ENCODE measurements around the gene SHANK2.

DNA sequence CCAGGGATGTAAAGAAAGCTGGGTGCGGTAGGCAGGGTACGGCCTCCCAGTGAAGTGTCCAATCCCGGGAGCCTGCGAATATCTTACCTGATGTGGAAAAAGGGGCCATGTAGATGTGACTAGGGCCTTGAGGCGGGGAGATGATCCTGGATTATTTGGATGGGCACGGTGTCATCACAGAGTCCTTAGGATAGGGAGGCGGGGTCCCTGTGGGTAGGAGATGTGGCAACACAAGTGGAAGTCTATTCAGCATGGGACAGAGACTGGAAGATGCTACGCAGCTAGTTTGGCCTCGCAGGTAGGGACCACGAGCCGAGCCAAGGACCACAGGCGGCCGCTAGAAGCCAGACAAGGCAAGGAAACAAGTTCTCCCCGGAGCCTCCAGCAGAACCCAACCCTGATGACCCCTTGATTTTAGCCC, 46.4 kb upstream of the SHANK2 start:
- TF ChIP-seq, protein P1, sequence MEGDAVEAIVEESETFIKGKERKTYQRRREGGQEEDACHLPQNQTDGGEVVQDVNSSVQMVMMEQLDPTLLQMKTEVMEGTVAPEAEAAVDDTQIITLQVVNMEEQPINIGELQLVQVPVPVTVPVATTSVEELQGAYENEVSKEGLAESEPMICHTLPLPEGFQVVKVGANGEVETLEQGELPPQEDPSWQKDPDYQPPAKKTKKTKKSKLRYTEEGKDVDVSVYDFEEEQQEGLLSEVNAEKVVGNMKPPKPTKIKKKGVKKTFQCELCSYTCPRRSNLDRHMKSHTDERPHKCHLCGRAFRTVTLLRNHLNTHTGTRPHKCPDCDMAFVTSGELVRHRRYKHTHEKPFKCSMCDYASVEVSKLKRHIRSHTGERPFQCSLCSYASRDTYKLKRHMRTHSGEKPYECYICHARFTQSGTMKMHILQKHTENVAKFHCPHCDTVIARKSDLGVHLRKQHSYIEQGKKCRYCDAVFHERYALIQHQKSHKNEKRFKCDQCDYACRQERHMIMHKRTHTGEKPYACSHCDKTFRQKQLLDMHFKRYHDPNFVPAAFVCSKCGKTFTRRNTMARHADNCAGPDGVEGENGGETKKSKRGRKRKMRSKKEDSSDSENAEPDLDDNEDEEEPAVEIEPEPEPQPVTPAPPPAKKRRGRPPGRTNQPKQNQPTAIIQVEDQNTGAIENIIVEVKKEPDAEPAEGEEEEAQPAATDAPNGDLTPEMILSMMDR (IDR thresholded peaks at IDR 0.05), result no peak
- TF ChIP-seq EP300 (IDR thresholded peaks at IDR 0.05; ENCODE audit: low read depth) (no peak), POLR2A (IDR thresholded peaks at IDR 0.05) (no peak)
